ENCODE data around the gene CFB. TPM values are rescaled to one million over a fixed set of nuclear protein-coding genes. Genes with fewer than 3 reads are reported as not detected.

CFB gene
- total and polyA plus RNA-seq, 9 of the 15 experiments (the other 6 are each of a cell fraction or from before 2014, with no cell fraction given): 0.08 to 0.91 (median 0.22) TPM; not detected in 4

- TF ChIP-seq ZBTB8A (IDR thresholded peaks at IDR 0.05; ENCODE audit: partially characterized antibody) (no peak), MGA (IDR thresholded peaks at IDR 0.05) (peak; percentile 98), RCOR1 (IDR thresholded peaks at IDR 0.05; ENCODE audit: borderline replicate concordance in 1 of 2, low read depth in 2 of 2, low read length in 2 of 2) (peak in 1 of 2 experiments; percentile 12; a peak in 1 of 4 replicates), HDAC8 (tag; IDR thresholded peaks at IDR 0.05) (peak; percentile 72), ASH1L (IDR thresholded peaks at IDR 0.05; ENCODE audit: borderline replicate concordance, low read depth, partially characterized antibody) (peak; percentile 25)
- TF ChIP-seq, protein P1, sequence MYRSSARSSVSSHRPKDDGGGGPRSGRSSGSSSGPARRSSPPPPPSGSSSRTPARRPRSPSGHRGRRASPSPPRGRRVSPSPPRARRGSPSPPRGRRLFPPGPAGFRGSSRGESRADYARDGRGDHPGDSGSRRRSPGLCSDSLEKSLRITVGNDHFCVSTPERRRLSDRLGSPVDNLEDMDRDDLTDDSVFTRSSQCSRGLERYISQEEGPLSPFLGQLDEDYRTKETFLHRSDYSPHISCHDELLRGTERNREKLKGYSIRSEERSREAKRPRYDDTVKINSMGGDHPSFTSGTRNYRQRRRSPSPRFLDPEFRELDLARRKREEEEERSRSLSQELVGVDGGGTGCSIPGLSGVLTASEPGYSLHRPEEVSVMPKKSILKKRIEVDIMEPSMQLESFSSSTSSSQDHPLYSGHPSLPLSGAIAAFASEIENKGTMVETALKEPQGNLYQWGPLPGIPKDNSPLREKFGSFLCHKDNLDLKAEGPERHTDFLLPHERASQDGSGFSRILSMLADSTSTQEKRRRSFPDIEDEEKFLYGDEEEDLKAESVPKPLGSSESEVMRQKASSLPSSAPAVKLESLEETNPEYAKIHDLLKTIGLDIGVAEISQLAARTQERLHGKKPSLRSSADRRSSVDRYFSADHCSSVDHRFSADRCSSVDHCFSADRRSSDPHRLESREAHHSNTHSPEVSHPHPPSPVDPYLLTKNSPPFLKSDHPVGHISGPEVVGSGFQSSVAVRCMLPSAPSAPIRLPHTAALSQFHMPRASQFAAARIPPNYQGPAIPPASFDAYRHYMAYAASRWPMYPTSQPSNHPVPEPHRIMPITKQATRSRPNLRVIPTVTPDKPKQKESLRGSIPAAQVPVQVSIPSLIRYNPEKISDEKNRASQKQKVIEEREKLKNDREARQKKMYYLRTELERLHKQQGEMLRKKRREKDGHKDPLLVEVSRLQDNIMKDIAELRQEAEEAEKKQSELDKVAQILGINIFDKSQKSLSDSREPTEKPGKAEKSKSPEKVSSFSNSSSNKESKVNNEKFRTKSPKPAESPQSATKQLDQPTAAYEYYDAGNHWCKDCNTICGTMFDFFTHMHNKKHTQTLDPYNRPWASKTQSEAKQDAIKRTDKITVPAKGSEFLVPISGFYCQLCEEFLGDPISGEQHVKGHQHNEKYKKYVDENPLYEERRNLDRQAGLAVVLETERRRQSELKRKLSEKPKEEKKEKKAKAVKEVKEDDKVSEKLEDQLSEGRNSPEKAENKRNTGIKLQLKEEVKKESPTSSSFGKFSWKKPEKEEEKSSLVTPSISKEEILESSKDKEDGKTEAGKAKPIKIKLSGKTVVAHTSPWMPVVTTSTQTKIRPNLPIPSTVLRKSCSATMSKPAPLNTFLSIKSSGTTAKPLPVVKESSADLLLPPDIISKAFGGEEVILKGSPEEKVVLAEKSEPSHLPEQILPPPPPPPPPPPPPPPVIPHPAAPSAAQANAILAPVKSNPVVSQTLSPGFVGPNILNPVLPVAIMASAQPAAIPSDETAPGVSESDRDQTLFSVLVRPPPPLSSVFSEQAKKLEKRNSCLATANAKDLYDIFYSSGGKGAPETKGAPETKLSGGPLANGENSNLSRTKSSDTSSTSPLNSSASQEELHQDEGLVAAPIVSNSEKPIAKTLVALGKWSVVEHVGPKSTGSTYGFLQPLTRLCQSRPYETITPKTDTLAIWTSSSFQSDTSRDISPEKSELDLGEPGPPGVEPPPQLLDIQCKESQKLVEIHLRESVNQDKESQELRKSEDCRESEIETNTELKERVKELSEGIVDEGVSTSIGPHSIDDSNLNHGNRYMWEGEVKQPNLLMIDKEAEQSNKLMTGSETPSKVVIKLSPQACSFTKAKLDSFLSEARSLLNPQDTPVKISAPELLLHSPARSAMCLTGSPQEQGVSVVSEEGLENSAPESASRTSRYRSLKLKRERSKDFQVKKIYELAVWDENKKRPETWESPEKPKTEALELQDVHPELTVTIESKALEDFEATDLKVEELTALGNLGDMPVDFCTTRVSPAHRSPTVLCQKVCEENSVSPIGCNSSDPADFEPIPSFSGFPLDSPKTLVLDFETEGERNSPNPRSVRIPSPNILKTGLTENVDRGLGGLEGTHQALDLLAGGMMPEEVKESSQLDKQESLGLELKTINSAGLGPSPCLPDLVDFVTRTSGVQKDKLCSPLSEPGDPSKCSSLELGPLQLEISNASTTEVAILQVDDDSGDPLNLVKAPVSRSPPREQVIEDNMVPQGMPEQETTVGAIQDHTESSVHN (IDR thresholded peaks at IDR 0.05; ENCODE audit: borderline replicate concordance in 1 of 2, low read depth in 1 of 2): no peak
Observed at GRCh38 chr6:31972709-31973350, 26.9 kb downstream of the CFB start (continued).
